Endothelial cell of umbilical vein (primary cell): ENCODE measurements around the gene KRTAP10-1. TPM values are rescaled to one million over a fixed set of nuclear protein-coding genes. Genes with fewer than 3 reads are reported as not detected.

Experiments
- BruUV-seq: library from RNA; stranded (reverse); fragments of 400-500 nt; replicated peaks from 2 replicates; lab custom pipeline; 2021; lab: Mats Ljungman, UMichigan
- CTCF ChIA-PET: fragments of 300-600, 350-600 bp; sonication (Branson Sonifier 250); formaldehyde crosslinking; loops from one replicate; lab custom pipeline; 2021; ENCODE audit warnings: antibody characterized with exemption, inconsistent platforms; lab: Charles Lee
- POLR2A ChIA-PET: fragments of 300-600, 350-600 bp; sonication (Branson Sonifier 250); formaldehyde crosslinking; loops from one replicate; lab custom pipeline; 2021; ENCODE audit warnings: antibody characterized with exemption, inconsistent platforms; lab: Charles Lee
- DNase-seq: peaks from one replicate; pipeline ENCODE4 v3.0.0-alpha.2; 2011; ENCODE audit warnings: low read depth, low spot score
- FAIRE-seq: peaks from 2 replicates; lab custom pipeline; 2011; peaks lifted over from hg19 to GRCh38; lab: Jason Lieb, UNC
- H2AFZ ChIP-seq: 2 replicates; pipeline ENCODE4 v1.6.0; 2012; ENCODE audit warnings: low read depth, low read length, control low read depth, inconsistent platforms
- H3K27ac ChIP-seq: 2 replicates; pipeline ENCODE4 v1.5.1; 2011; ENCODE audit warnings: low read depth, mild to moderate bottlenecking, control low read depth, low read length, moderate library complexity; ENCODE audit not compliant: insufficient read depth
- H3K27me3 ChIP-seq, 2 experiments: 2 replicates each; pipeline versions ENCODE4 v1.6.0 to v1.6.1; 2011; ENCODE audit warnings: low read length in 2 of 2, mixed read lengths in 1 of 2; ENCODE audit not compliant: control insufficient read depth in 2 of 2, insufficient read depth in 2 of 2
- H3K36me3 ChIP-seq, 2 experiments: 2 replicates in 1 of 2; 3 replicates in 1 of 2; pipeline ENCODE4 v1.5.1; 2011; ENCODE audit warnings: low read length in 2 of 2, mild to moderate bottlenecking in 1 of 2, moderate library complexity in 1 of 2; ENCODE audit not compliant: control insufficient read depth in 2 of 2, insufficient read depth in 2 of 2; ENCODE audit errors: extremely low read depth in 1 of 2
- H3K4me1 ChIP-seq: 3 replicates; pipeline ENCODE4 v1.5.1; 2011; ENCODE audit warnings: mild to moderate bottlenecking, low read length; ENCODE audit not compliant: control insufficient read depth, insufficient read depth; ENCODE audit errors: extremely low read depth
- H3K4me2 ChIP-seq: 2 replicates; pipeline ENCODE4 v1.6.1; 2011; ENCODE audit warnings: low read length, control low read depth, mixed read lengths; ENCODE audit not compliant: insufficient read depth
- H3K4me3 ChIP-seq, 3 experiments: fragments of 200-600 bp in 1 of 3; sonication (generic), shearing (Covaris generic) in 1 of 3; replicated peaks in 1 of 3; 2 replicates each; pipeline ENCODE4 v1.5.1; 2011 to 2016; ENCODE audit warnings: control low read depth in 3 of 3, low read length in 3 of 3, mild to moderate bottlenecking in 2 of 3, inconsistent platforms in 1 of 3, low read depth in 1 of 3, moderate library complexity in 1 of 3; ENCODE audit not compliant: insufficient read depth in 1 of 3
- H3K79me2 ChIP-seq: 2 replicates; pipeline ENCODE4 v1.6.0; 2012; ENCODE audit warnings: low read length, inconsistent platforms; ENCODE audit not compliant: control insufficient read depth, insufficient read depth
- H3K9ac ChIP-seq: replicated peaks from 2 replicates; pipeline ENCODE3; 2011; ENCODE audit warnings: low read length, control low read depth; ENCODE audit not compliant: insufficient read depth; ENCODE audit errors: extremely low read depth
- H3K9me1 ChIP-seq: replicated peaks from 3 replicates; pipeline ENCODE4 v1.6.0; 2011; ENCODE audit warnings: mild to moderate bottlenecking, low read length; ENCODE audit not compliant: control insufficient read depth, insufficient read depth; ENCODE audit errors: extremely low read depth
- H3K9me3 ChIP-seq: replicated peaks from 2 replicates; pipeline ENCODE4 v1.5.1; 2012; ENCODE audit warnings: low read length, inconsistent platforms; ENCODE audit not compliant: control insufficient read depth, insufficient read depth
- H4K20me1 ChIP-seq: replicated peaks from 2 replicates; pipeline ENCODE3; 2011; ENCODE audit warnings: mild to moderate bottlenecking, low read length; ENCODE audit not compliant: control insufficient read depth, insufficient read depth; ENCODE audit errors: extremely low read depth
- EZH2 ChIP-seq: IDR thresholded peaks from 2 replicates; pipeline ENCODE4 v1.6.1; 2012; ENCODE audit warnings: borderline replicate concordance, low read depth, mild to moderate bottlenecking, moderate library complexity, low read length, inconsistent platforms; ENCODE audit not compliant: severe bottlenecking
- FOS ChIP-seq: IDR thresholded peaks from 2 replicates; pipeline ENCODE4 v1.6.1; 2011; ENCODE audit warnings: mild to moderate bottlenecking, low read length, moderate library complexity, borderline replicate concordance; ENCODE audit not compliant: insufficient read depth
- GATA2 ChIP-seq: IDR thresholded peaks from 2 replicates; pipeline ENCODE4 v1.7.0; 2011; ENCODE audit warnings: low read depth, mild to moderate bottlenecking, moderate library complexity, mixed read lengths, low read length; ENCODE audit not compliant: insufficient read length, insufficient read depth
- JUN ChIP-seq: IDR thresholded peaks from 2 replicates; pipeline ENCODE4 v1.6.1; 2011; ENCODE audit warnings: borderline replicate concordance, low read depth; ENCODE audit not compliant: insufficient read length, insufficient read depth
- MAX ChIP-seq: IDR thresholded peaks from 2 replicates; pipeline ENCODE4 v1.6.1; 2011; ENCODE audit not compliant: insufficient read depth, insufficient read length
- MYC ChIP-seq: IDR thresholded peaks from one replicate; pipeline ENCODE4 v1.6.1; 2011; ENCODE audit warnings: mild to moderate bottlenecking, low read depth, low read length
- POLR2A ChIP-seq: IDR thresholded peaks from 2 replicates; pipeline ENCODE4 v1.6.1; 2012; ENCODE audit warnings: low read depth, mild to moderate bottlenecking, control low read depth, low read length
- POLR2AphosphoS5 ChIP-seq: IDR thresholded peaks from 2 replicates; pipeline ENCODE4 v1.6.1; 2012; ENCODE audit warnings: low read depth, mild to moderate bottlenecking, control low read depth, low read length, moderate library complexity; ENCODE audit not compliant: insufficient read depth
- dilution Hi-C: fragments of 300-500 bp; cut with MboI; formaldehyde crosslinking; loops from one replicate; pipeline ENCODE4 v1.15.0; 2019; ENCODE audit warnings: low sequenced_read_pairs; ENCODE audit not compliant: extremely low pct_ligation_motif_present
- intact Hi-C: fragments of 100-400 bp; cut with micrococcal nuclease; formaldehyde crosslinking; loops from one replicate; pipeline ENCODE4 v1.10.0; 2022
- polyA plus RNA-seq, 4 experiments: library from polyadenylated mRNA; depleted of rRNA in 3 of 4; stranded (reverse) in 3 of 4; unstranded in 1 of 4; fragments of >200 nt; gene quantifications; 2 replicates each; pipeline versions ENCODE4 v1.2.1 to v1.2.3, GENCODE V29; 2011 to 2012; ENCODE audit warnings: missing spikeins in 1 of 4
- total RNA-seq: library from RNA; stranded (reverse); gene quantifications from 2 replicates; pipeline ENCODE4 v1.2.3, GENCODE V29; 2021
- TF ChIP-seq, protein P1 (sequence below), 2 donors: IDR thresholded peaks; 1 replicate in 1 of 2; 2 replicates in 1 of 2; pipeline ENCODE4 v1.5.1; 2011; ENCODE audit warnings: low read length in 2 of 2, mild to moderate bottlenecking in 2 of 2, moderate library complexity in 2 of 2, control low read depth in 1 of 2, inconsistent platforms in 1 of 2, low read depth in 1 of 2; ENCODE audit not compliant: insufficient read depth in 1 of 2; ENCODE audit errors: extremely low read depth in 1 of 2

Gene KRTAP10-1
- total and polyA plus RNA-seq, 2 donors (not counting 3 experiments of a cell fraction or from before 2014, with no cell fraction given) = not detected

- TF ChIP-seq POLR2AphosphoS5 (no peak), EZH2 (no peak), JUN (no peak), FOS (no peak), POLR2A (no peak), GATA2 (no peak), MAX (no peak), MYC (no peak)
- TF ChIP-seq, protein P1, sequence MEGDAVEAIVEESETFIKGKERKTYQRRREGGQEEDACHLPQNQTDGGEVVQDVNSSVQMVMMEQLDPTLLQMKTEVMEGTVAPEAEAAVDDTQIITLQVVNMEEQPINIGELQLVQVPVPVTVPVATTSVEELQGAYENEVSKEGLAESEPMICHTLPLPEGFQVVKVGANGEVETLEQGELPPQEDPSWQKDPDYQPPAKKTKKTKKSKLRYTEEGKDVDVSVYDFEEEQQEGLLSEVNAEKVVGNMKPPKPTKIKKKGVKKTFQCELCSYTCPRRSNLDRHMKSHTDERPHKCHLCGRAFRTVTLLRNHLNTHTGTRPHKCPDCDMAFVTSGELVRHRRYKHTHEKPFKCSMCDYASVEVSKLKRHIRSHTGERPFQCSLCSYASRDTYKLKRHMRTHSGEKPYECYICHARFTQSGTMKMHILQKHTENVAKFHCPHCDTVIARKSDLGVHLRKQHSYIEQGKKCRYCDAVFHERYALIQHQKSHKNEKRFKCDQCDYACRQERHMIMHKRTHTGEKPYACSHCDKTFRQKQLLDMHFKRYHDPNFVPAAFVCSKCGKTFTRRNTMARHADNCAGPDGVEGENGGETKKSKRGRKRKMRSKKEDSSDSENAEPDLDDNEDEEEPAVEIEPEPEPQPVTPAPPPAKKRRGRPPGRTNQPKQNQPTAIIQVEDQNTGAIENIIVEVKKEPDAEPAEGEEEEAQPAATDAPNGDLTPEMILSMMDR (IDR thresholded peaks at IDR 0.05; ENCODE audit: extremely low read depth in 1 of 2, insufficient read depth in 1 of 2, low read depth in 1 of 2, low read length in 2 of 2) = no peak
- no peak overlapping the region for H3K4me2 ChIP-seq
- no peak overlapping the region for H3K27ac ChIP-seq
- no peaks in the 10 kb centered on the region for H3K9me3 ChIP-seq
- no peak overlapping the region for H3K9ac ChIP-seq
- H3K4me3 ChIP-seq = no peak overlapping the region
- peaks cover 3 to 17% of the 10 kb centered on the region in 2 experiments for H3K27me3 ChIP-seq
- ChIA-PET POLR2A (no interaction called here), CTCF (no interaction called here)
- dilution Hi-C loops (no loop called here), intact Hi-C loops (no loop called here)
- no peak overlapping the region for H2AFZ ChIP-seq
- H3K79me2 ChIP-seq = no peaks in the 10 kb centered on the region
- BruUV-seq = no TSS peak
- H3K9me1 ChIP-seq = no peaks in the 10 kb centered on the region
- H3K4me1 ChIP-seq = no peaks in the 10 kb centered on the region
- DNase-seq (no peak), FAIRE-seq (no peak)
- H4K20me1 ChIP-seq = no peaks in the 10 kb centered on the region
- no peaks in the 10 kb centered on the region for H3K36me3 ChIP-seq
These were observed 7.8 kb upstream of the KRTAP10-1 start for GRCh38 chr21:44547656-44548331.
